Glomerular endothelial cell (primary cell): ENCODE data around the gene INTS1. TPM values are rescaled to one million over a fixed set of nuclear protein-coding genes. Genes with fewer than 3 reads are reported as not detected.
A peak's percentile ranks its signal among the peaks of the same experiment; 100 is the strongest.
"Not testable (repeated sequence)": the region's sequence is repeated elsewhere in the genome, so short reads cannot be mapped to it uniquely, and the experiment has no call there.

Experiments used
- DNase-seq: peaks from one replicate; pipeline ENCODE4 v3.0.0-alpha.2; 2011; ENCODE audit warnings: low read depth, low spot score; ENCODE audit errors: extremely low read depth
- total RNA-seq: library from RNA; depleted of rRNA; stranded (reverse); fragments of >200 nt; gene quantifications from 2 replicates; pipeline ENCODE4 v1.2.3, GENCODE V29; 2015

INTS1 gene
- total RNA-seq, 1 donor from 2014 or later, result 85.4 TPM

GRCh38 chr7:1532456-1533254 lies 28.5 kb upstream of the INTS1 start:
- peak; percentile 86 for DNase-seq

GRCh38 chr7:1531979-1532455 lies 27.8 kb upstream of the INTS1 start:
- no peak for DNase-seq

GRCh38 chr7:1531263-1531978 lies 27.2 kb upstream of the INTS1 start:
- DNase-seq, result no peak

- DNase-seq, result no peak
Measured at GRCh38 chr7:1530946-1531262, 26.7 kb upstream of the INTS1 start.

GRCh38 chr7:1529383-1530116 lies 25.4 kb upstream of the INTS1 start:
- no peak for DNase-seq

- no peak for DNase-seq
Measured at GRCh38 chr7:1526271-1526754, 22.1 kb upstream of the INTS1 start.

- no peak for DNase-seq
Measured at GRCh38 chr7:1525409-1525808, 21.2 kb upstream of the INTS1 start.

- DNase-seq, result no peak
Measured at GRCh38 chr7:1523844-1524243, 19.7 kb upstream of the INTS1 start.

- no peak for DNase-seq
Measured at GRCh38 chr7:1523208-1523607, 19.0 kb upstream of the INTS1 start.

GRCh38 chr7:1521456-1521855 lies 17.3 kb upstream of the INTS1 start:
- DNase-seq, result no peak

- DNase-seq, result peak; percentile 93
Measured at GRCh38 chr7:1520539-1521234, 16.5 kb upstream of the INTS1 start.

GRCh38 chr7:1519322-1519922 lies 15.2 kb upstream of the INTS1 start:
- DNase-seq, result not testable (repeated sequence)

GRCh38 chr7:1516586-1517251 lies 12.5 kb upstream of the INTS1 start:
- no peak for DNase-seq

GRCh38 chr7:1515509-1515967 lies 11.3 kb upstream of the INTS1 start:
- not testable (repeated sequence) for DNase-seq

GRCh38 chr7:1514995-1515401 lies 10.8 kb upstream of the INTS1 start:
- no peak for DNase-seq

- DNase-seq, result no peak
Measured at GRCh38 chr7:1514407-1514806, 10.2 kb upstream of the INTS1 start.

- no peak for DNase-seq
Measured at GRCh38 chr7:1513657-1514095, 9.5 kb upstream of the INTS1 start.

- no peak for DNase-seq
Measured at GRCh38 chr7:1512781-1513656, 8.8 kb upstream of the INTS1 start.
